Uterus (tissue), 4 donors: ENCODE results near the gene AP2A2. TPM values are rescaled to one million over a fixed set of nuclear protein-coding genes. Genes with fewer than 3 reads are reported as not detected.
A peak's percentile ranks its signal among the peaks of the same experiment; 100 is the strongest.

Experiments
- DNase-seq, 2 donors: peaks; one replicate each; pipeline ENCODE4 v3.0.0-alpha.2; 2019 to 2020
- H3K27ac ChIP-seq, 2 donors: fragments of 200-600 bp; sonication (generic); 1 replicate in 1 of 2; 2 replicates in 1 of 2; pipeline ENCODE4 v1.5.1; 2016 to 2018
- H3K27me3 ChIP-seq, 2 donors: fragments of 200-600 bp; sonication (generic); one replicate each; pipeline ENCODE4 v1.5.1; 2018 to 2019; ENCODE audit warnings: control low read depth in 1 of 2
- H3K36me3 ChIP-seq, 2 donors: fragments of 200-600 bp; sonication (generic); one replicate each; pipeline ENCODE4 v1.5.1; 2019; ENCODE audit warnings: control low read depth in 1 of 2
- H3K4me1 ChIP-seq, 2 donors: fragments of 200-600 bp; sonication (generic); one replicate each; pipeline ENCODE4 v1.5.1; 2018 to 2019; ENCODE audit warnings: control low read depth in 1 of 2
- H3K4me3 ChIP-seq, 2 donors: fragments of 200-600 bp; sonication (generic); 1 replicate in 1 of 2; 2 replicates in 1 of 2; pipeline ENCODE4 v1.5.1; 2018 to 2019; ENCODE audit warnings: mild to moderate bottlenecking in 1 of 2
- H3K9me3 ChIP-seq, 2 donors: fragments of 200-600 bp; sonication (generic); one replicate each; pipeline ENCODE4 v1.5.1; 2019; ENCODE audit warnings: control low read depth in 1 of 2
- POLR2A ChIP-seq, 2 donors: fragments of 450-650 bp; IDR thresholded peaks; one replicate each; pipeline ENCODE4 v1.6.1; 2016; ENCODE audit warnings: antibody characterized with exemption in 2 of 2, mild to moderate bottlenecking in 1 of 2, moderate library complexity in 1 of 2
- intact Hi-C: fragments of 100-400 bp; cut with DNase I; formaldehyde crosslinking; loops from one replicate; pipeline ENCODE4 v1.15.1; 2023; ENCODE audit warnings: low total_unique reads
- total RNA-seq, 4 donors: library from RNA; depleted of rRNA in 3 of 4; stranded (reverse); fragments of >200 nt in 3 of 4; gene quantifications; one replicate each; pipeline versions ENCODE4 v1.1.0 to v1.2.4, GENCODE V29; 2014 to 2023
- TF ChIP-seq, protein P1 (sequence below), 4 experiments: fragments of 200-600 bp in 2 of 4; fragments of 450-650 bp in 2 of 4; sonication (generic) in 2 of 4; IDR thresholded peaks; one replicate each; pipeline ENCODE4 v1.5.1; 2016 to 2019; ENCODE audit warnings: antibody characterized with exemption in 4 of 4, mild to moderate bottlenecking in 2 of 4, moderate library complexity in 1 of 4
- donor health status: DM: yes; HTN: yes; CAD: no.

The AP2A2 gene
- total RNA-seq, 4 donors from 2014 or later: 25.6 to 120 (median 40.4) TPM

DNA sequence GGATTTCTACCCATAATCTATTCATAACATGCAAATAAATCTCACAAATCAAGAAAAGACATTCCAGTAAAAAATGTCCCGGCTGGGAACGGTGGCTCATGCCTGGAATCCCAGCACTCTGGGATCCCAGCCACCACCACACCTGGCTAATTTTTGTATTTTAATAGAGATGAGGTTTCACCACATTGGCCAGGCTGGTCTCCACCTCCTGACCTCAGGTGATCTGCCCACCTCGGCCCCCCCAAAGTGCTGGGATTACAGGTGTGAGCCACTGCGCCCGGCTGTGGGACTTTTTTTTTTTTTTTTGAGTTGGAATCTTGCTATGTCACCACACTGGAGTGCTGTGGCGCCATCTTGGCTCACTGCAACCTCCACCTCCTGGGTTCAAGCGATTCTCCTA lies 19.7 kb upstream of the AP2A2 start:
- Histone ChIP-seq H3K4me1 (no peaks in the 10 kb centered on the region), H3K4me3 (no peak overlapping the region), H3K36me3 (no peaks in the 10 kb centered on the region), H3K9me3 (no peaks in the 10 kb centered on the region), H3K27ac (no peak overlapping the region), H3K27me3 (no peaks in the 10 kb centered on the region)
- intact Hi-C loops: no loop called here
- TF ChIP-seq, protein P1, sequence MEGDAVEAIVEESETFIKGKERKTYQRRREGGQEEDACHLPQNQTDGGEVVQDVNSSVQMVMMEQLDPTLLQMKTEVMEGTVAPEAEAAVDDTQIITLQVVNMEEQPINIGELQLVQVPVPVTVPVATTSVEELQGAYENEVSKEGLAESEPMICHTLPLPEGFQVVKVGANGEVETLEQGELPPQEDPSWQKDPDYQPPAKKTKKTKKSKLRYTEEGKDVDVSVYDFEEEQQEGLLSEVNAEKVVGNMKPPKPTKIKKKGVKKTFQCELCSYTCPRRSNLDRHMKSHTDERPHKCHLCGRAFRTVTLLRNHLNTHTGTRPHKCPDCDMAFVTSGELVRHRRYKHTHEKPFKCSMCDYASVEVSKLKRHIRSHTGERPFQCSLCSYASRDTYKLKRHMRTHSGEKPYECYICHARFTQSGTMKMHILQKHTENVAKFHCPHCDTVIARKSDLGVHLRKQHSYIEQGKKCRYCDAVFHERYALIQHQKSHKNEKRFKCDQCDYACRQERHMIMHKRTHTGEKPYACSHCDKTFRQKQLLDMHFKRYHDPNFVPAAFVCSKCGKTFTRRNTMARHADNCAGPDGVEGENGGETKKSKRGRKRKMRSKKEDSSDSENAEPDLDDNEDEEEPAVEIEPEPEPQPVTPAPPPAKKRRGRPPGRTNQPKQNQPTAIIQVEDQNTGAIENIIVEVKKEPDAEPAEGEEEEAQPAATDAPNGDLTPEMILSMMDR (IDR thresholded peaks at IDR 0.05): no peak
- no peak for TF ChIP-seq POLR2A (IDR thresholded peaks at IDR 0.05)
- DNase-seq: no peak

- H3K36me3 ChIP-seq: no peaks in the 10 kb centered on the region
- intact Hi-C loops: no loop called here
- no peak for DNase-seq
- H3K4me1 ChIP-seq: peaks cover 0 to 5% of the 10 kb centered on the region in 2 donors
- no peak for TF ChIP-seq POLR2A (IDR thresholded peaks at IDR 0.05)
- TF ChIP-seq, protein P1 (IDR thresholded peaks at IDR 0.05): no peak
- no peak overlapping the region for H3K27ac ChIP-seq
- H3K27me3 ChIP-seq: no peaks in the 10 kb centered on the region
- no peaks in the 10 kb centered on the region for H3K9me3 ChIP-seq
- no peak overlapping the region for H3K4me3 ChIP-seq
Observed at GRCh38 chr11:907668-908067, 18.0 kb upstream of the AP2A2 start.

GRCh38 chr11:908273-908672 lies 17.4 kb upstream of the AP2A2 start:
- peaks cover 0 to 5% of the 10 kb centered on the region in 2 donors for H3K4me1 ChIP-seq
- H3K27ac ChIP-seq: no peak overlapping the region
- no peaks in the 10 kb centered on the region for H3K27me3 ChIP-seq
- H3K36me3 ChIP-seq: no peaks in the 10 kb centered on the region
- TF ChIP-seq, protein P1 (IDR thresholded peaks at IDR 0.05): no peak
- DNase-seq: no peak
- intact Hi-C loops: no loop called here
- H3K4me3 ChIP-seq: no peak overlapping the region
- H3K9me3 ChIP-seq: no peaks in the 10 kb centered on the region

- H3K4me3 ChIP-seq: peak overlapping the region in 1 of 2 donors; percentile 85
Observed at GRCh38 chr11:909406-909805, 16.3 kb upstream of the AP2A2 start.

DNA sequence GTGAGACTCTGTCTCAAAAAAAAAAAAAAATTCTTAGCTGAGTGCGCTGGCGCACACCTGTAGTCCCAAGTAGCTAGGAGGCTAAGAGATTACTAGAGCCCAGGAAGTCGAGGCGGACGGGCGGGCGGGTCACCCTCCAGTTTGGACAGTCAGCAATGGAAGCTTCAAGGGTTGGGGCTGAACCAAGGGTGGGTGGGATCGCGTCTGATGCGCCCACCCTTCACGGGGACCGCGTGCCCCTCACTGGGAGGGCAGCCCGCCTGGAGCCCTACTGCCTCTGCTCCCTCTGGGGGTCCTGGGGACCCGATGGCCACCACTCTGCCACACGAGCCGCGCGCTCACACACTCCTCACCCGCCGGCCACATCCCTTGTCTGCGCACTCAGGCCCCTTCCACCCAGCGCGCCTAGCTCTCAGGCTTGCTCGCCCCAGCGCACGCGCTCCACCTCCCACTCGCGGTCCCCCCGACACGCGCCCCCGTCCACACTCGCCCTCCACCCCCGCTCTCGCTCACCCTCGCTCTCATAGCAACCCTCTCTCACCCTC lies 15.6 kb upstream of the AP2A2 start:
- Histone ChIP-seq H3K4me3 (peak overlapping the region; percentile 63 to 85), H3K9me3 (no peaks in the 10 kb centered on the region), H3K27ac (peak overlapping the region; percentile 83 to 90), H3K27me3 (no peaks in the 10 kb centered on the region), H3K4me1 (peaks cover 0 to 5% of the 10 kb centered on the region in 2 donors), H3K36me3 (no peaks in the 10 kb centered on the region)
- no peak for DNase-seq
- TF ChIP-seq, protein P1 (IDR thresholded peaks at IDR 0.05): no peak
- TF ChIP-seq POLR2A (IDR thresholded peaks at IDR 0.05): no peak
- intact Hi-C loops: no loop called here

More at GRCh38 chr11:909406-909805, 16.3 kb upstream of the AP2A2 start:
- H3K9me3 ChIP-seq: no peaks in the 10 kb centered on the region
- intact Hi-C loops: no loop called here
- no peaks in the 10 kb centered on the region for H3K36me3 ChIP-seq
- no peak for DNase-seq
- peaks cover 0 to 5% of the 10 kb centered on the region in 2 donors for H3K4me1 ChIP-seq
- no peak for TF ChIP-seq POLR2A (IDR thresholded peaks at IDR 0.05)
- TF ChIP-seq, protein P1 (IDR thresholded peaks at IDR 0.05): no peak
- H3K27me3 ChIP-seq: no peaks in the 10 kb centered on the region
- no peak overlapping the region for H3K27ac ChIP-seq
